HG02840 (cell line): ENCODE results near the gene FARSA.
"Not testable (repeated sequence)": the region's sequence is repeated elsewhere in the genome, so short reads cannot be mapped to it uniquely, and the experiment has no call there.

ENCODE experiments used
- ATAC-seq: cut with Tn5 transposase; IDR thresholded peaks from one replicate; pipeline ENCODE4 v1.9.1; 2021; ENCODE audit warnings: mild to moderate bottlenecking, moderate library complexity, moderate number of reproducible peaks; ENCODE audit not compliant: unreplicated experiment, low FRiP score

FARSA gene

DNA sequence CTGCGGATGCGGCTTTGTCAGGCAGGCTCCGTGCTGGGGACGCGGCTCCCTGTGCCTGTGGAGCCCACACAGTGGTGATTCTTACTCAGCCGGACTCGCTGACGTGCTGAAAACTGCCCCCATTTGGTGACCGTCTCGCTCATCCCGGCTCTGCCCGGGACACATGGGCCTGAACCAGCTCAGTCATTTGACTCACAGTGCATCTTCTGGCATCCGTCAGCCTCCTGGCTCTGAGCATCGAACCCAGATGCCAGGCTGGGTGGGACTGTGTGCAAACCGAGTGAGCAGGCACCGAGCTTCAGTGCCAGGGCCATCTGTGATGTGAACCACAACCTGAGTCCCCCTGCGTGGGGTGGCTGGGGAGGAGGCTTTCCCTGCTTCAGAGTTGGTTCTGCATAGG is 37.1 kb downstream of the FARSA start:
- no peak for ATAC-seq

- no peak for ATAC-seq
Observed at GRCh38 chr19:12893582-12893981, 39.9 kb downstream of the FARSA start.

DNA sequence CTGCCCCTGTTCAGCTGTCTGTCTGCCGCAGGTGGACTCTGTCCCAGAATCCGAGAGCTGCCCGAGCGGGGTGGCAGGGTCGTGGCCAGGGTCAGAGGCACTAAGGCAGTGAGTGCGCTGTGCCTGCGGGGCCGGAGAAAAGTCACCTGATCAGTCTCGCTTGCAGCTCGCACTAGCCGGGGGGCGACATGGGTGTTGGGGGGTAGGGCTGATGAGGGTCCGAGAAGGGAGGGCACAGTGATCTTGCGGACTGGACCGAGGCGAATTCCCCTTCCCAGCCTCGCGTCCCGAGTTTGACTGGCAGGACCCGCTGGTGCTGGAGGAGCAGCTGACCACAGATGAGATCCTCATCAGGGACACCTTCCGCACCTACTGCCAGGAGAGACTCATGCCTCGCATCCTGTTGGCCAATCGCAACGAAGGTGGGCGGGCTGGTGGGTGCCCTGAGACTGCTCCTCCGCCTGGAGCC is 41.9 kb downstream of the FARSA start:
- ATAC-seq = no peak

- peak; percentile 92 for ATAC-seq
Observed at GRCh38 chr19:12890787-12891552, 42.5 kb downstream of the FARSA start, which contains the start of gene GCDH. TSS of gene GCDH (plus strand) at chr19:12891160. CDS start at chr19:12891305, 145 bp downstream.

DNA sequence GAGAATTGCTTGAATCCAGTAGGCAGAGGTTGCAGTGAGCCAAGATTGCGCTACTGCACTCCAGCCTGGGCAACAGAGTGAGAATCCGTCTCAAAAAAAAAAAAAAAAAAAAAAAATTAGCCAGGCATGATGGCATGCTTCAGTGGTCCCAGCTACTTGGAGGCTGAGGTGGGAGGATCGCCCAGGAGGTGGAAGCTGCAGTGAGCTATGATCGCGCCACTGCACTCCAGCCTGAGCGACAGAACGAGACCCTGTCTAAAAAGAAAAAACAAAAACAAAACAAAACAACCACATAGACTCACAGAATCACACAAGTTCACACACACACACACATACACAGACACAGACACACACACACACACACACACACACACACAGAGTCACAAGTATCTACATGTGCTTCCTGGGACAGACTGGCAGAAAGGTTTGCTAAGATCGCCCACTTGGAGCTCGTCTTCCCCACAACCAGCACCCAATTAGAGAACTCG is 43.2 kb downstream of the FARSA start:
- not testable (repeated sequence) for ATAC-seq

- ATAC-seq = no peak
Observed at GRCh38 chr19:12888006-12888603, 45.4 kb downstream of the FARSA start.

DNA sequence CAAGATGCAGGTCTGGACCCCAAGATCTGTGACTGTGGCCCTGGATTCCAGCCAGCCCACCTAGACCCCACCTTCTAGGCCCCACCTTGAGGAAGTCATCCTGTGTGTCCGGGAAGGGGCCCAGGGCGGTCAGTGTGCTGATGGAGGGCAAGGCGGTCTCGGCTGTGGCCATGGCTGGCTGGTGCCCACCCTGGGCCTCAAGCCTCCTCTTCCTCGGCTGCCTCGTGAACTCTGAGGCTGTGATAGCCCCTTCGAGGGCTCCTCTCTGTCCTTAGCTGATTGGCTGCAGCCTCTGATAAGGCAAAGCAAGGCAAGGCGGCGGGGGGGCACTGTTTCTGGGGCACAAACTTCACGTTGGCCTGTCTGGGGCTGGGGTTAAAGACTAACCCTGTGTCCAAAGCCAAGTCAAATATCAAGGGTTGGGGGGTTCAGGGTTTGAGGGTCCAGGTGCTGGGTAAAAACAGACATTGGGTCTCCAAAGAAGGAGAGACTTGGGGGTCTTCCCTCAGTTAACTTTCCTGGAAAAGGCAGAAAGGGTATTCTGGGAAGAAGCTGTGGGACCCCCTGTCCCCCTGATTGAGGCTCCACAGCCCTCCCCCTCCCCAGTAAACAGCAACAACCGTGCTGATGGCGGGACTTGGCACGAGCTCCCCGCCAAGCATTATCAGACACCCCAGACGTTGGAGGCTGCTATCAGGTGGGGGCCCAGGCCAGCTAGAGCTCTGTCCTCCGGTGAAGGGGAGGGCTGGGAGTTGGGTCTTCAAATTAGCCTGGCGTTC is 46.4 kb downstream of the FARSA start, which contains the start of gene KLF1:
Gene KLF1 (minus strand): TSS at position 233 of the 779 bp plus-strand sequence. CDS start 61 bp downstream, at position 172.
- no peak for ATAC-seq

DNA sequence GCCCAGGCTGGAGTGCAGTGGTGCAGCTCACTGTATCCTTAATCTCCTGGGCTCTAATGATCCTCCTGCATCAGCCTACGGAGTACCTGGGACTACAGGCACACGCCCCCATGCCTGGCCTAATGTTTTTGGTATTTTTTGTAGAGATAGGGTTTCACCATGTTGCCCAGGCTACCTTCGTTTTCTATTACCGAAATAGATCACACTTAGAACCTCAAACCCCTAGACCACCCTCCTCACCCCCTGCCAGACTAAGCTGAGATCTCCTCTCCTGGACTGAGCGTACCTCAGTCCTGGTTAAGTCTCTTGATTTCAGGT is 46.9 kb downstream of the FARSA start:
- ATAC-seq = no peak

GRCh38 chr19:12885749-12886650 is 47.5 kb downstream of the FARSA start:
- no peak for ATAC-seq

GRCh38 chr19:12884926-12885748 is 48.4 kb downstream of the FARSA start:
- ATAC-seq = no peak

DNA sequence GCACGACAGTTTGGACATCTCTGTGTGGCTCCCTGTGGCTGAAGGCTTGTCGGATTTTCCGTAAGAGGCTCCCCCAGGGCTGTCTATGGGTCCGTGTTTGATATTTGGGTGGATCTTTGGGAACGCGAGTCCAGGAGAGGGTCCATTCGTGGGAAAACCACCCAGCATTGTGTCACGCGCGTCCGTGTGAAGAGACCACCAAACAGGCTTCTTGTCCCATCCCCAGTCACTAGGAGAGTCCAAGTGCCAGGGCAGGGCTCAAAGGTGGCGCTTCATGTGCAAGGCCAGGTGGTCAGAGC is 48.9 kb downstream of the FARSA start:
- no peak for ATAC-seq

- no peak for ATAC-seq
Observed at GRCh38 chr19:12884202-12884601, 49.3 kb downstream of the FARSA start.

DNA sequence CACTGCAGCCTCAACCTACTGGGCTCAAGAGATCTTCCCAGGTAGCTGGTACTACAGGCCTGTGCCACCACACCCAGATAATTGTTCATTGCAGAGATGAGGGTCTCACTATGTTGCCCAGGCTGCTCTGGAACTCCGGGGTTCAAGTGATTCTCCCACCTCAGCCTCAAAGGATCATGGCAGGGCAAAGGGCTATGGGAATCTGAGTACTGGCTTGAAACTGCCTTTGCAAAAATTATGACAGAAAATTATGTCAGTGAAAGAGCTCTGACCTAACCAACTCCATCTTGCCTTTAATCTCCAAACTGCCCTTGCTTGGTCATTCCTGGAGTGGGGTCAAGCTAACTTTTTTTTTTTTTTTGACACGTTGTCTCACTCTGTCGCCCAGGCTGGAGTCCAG is 50.9 kb downstream of the FARSA start:
- no peak for ATAC-seq

DNA sequence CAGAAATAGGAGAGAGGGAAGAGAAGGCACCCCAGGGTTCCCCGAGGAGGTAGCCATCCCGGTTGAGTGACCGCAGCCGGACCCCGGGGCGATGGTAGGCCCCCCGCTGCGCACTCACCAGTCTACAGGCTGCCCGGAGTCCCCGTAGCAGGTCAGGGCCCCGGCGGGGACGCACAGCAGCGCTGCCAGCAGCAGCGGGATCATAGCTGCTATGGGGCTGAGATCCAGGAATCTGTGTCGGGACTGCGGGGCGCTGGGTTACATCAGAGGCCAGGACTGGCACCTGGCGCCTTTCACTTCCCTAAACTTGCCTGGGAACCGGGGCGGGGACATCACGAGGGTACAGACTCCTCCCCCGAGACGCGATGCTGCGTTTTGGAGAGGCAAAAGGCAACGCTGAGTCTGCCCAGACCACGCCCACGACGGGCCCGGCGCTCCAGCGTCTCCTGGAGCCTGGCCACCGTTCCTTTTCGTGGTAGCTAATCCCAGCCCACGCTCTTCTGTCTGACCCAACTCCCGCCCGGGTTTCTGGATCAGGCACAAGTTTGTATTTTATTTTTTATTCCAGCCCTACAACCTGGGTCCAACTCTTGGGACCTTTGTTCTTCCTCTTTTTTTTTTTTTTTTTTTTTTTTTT is 52.2 kb downstream of the FARSA start, which contains the start of gene DNASE2:
Gene DNASE2 (minus strand): TSS at position 278 of the 637 bp plus-strand sequence. CDS start 74 bp downstream, at position 204.
- ATAC-seq = peak; percentile 64

DNA sequence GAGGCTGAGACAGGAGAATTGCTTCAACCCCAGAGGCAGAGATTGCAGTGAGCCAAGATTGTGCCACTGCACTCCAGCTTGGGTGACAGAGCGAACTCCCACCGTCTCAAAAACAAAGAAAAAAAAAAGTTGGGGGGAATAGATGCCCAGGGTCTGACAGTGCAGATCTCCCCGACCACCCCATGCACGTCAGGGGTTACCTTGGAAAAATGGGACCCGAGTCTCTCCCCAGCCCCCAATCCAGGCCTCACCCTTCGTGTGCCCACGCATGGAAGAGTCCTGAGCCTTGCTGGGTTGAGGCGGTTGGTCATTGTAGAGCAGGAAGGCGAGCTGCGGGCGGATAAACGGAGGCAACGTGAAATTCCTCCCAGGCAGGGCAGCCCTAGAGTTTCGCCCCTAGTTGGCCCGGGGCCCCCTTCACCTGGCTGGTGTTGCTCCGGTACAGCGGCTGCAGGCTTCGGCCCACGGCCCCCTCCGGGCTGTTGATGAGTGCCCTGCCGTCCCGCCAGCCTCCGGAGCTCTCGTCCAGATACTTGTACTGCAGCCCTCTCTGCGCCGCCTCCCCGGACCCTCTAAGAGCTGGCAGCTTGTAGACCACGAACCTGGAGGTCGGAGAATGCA is 52.9 kb downstream of the FARSA start:
- ATAC-seq = peak; percentile 13

DNA sequence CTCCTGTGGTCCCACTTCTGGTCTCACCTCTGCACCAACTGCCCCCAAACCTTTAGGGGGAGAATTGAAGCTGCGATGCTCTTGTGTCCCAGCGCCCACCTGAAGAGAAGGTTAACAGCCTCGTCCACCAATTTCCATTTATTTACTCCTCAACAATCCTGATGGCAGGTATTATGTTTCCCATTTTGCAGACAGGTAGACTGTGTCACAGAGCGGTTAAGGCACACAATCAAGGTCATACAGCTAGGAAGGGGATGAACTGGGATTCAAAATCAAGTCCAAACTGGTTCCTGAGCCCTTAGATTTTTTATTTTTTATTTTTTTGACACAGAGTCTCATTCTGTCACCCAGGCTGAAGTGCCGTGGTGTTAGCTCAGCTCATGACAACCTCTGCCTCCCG is 58.4 kb downstream of the FARSA start:
- no peak for ATAC-seq

DNA sequence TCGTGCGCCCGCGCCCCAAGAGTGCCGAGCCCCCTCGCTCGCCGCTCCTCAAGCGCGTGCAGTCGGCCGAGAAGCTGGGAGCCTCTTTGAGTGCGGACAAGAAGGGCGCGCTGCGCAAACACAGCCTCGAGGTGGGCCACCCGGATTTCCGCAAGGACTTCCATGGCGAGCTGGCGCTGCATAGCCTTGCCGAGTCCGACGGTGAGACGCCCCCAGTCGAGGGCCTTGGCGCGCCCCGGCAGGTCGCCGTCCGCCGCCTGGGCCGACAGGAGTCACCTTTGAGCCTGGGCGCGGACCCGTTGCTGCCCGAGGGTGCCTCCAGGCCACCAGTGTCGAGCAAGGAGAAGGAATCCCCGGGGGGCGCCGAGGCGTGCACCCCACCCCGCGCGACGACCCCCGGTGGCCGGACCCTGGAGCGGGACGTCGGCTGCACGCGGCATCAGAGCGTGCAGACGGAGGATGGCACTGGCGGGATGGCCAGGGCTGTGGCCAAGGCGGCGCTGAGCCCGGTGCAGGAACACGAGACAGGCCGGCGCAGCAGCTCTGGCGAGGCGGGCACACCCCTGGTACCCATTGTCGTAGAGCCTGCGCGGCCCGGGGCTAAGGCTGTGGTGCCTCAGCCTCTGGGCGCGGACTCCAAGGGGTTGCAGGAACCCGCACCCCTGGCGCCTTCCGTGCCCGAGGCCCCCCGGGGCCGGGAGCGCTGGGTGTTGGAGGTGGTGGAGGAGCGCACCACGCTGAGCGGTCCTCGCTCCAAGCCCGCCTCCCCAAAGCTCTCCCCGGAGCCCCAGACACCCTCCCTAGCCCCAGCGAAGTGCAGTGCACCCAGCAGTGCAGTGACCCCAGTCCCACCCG is 59.4 kb downstream of the FARSA start:
- ATAC-seq = no peak
